ENCODE data around the gene LLGL1. TPM values are rescaled to one million over a fixed set of nuclear protein-coding genes. Genes with fewer than 3 reads are reported as not detected.

The LLGL1 gene
- total RNA-seq, 2 donors from 2014 or later = 6.6 to 11.4 TPM

DNA sequence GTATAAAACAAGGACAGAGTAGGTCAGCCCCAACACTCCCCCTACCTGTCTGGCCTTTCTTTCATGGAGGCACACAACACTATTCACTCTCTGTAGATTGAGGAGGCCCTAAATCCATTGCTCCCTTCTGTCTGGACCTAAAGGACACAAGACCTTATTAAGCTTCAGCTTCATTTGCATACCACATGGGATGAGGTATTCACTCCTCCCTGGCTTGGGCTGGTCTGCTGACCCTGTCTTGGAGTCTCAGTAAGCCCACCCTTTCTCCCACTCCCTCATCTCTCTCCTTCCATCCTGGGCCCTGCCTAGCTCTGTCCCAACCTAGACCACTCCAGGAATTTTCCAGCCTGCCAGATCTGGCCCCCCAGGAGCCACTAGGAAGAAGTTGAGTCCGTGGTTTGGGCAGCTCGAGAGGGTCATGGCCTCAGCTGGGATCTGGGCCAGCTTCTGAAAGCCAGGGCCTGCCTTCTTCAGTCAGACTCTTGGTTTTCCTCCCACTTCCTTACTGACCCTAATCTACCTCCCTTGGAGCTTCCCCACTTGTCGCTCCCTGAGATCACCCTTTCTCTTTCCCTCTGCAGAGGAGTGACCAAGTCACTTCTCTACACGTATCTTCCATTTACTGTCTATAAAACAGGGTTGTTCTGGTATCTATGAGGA lies 6.5 kb upstream of the LLGL1 start:
- Histone ChIP-seq H3K9me3 (no peaks in the 10 kb centered on the region), H3K27ac (no peak overlapping the region), H3K4me3 (no peak overlapping the region), H3K27me3 (no peaks in the 10 kb centered on the region), H3K4me1 (no peaks in the 10 kb centered on the region), H3K36me3 (replicated peaks in 1 of 2; ENCODE audit: insufficient read depth in 1 of 2, low read depth in 2 of 2) (no peaks in the 10 kb centered on the region)
- 41 to 56% methylated on average over 4 of the region's 4 CpGs for WGBS, 2 donors
- ATAC-seq = peak; percentile 39
- peak in 2 of 4 donors; percentile 27 to 38 for DNase-seq
- TF ChIP-seq CTCF (IDR thresholded peaks at IDR 0.05) = no peak
- no peak for TF ChIP-seq POLR2A (IDR thresholded peaks at IDR 0.05)
- intact Hi-C loops (cut with DNase I) = no loop called here

DNA sequence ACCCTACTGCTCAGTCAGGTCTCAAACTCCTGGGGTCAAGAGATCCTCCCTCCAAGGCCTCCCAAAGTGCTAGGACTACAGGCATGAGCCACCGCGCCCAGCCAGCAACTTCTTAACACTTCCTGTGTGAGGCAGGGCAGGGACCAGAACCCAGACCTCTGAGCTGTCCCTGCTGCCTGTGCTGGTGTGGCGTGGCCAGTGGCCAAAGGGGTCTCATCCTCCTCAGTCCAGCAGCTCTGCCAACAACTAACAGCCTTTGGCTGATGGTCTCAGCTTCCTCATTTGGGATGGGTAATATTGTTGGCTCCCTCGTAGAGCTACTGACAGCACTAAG lies 1.4 kb upstream of the LLGL1 start:
- TF ChIP-seq CTCF (IDR thresholded peaks at IDR 0.05) = no peak
- TF ChIP-seq POLR2A (IDR thresholded peaks at IDR 0.05) = no peak
- Histone ChIP-seq H3K36me3 (replicated peaks in 1 of 2; ENCODE audit: insufficient read depth in 1 of 2, low read depth in 2 of 2) (no peaks in the 10 kb centered on the region), H3K4me1 (peaks cover 14% of the 10 kb centered on the region), H3K27ac (no peak overlapping the region), H3K27me3 (no peaks in the 10 kb centered on the region), H3K9me3 (no peaks in the 10 kb centered on the region), H3K4me3 (no peak overlapping the region)
- ATAC-seq (no peak), DNase-seq (no peak)
- 90 to 100% methylated on average over 2 to 4 of the region's 4 CpGs for WGBS, 2 donors
- intact Hi-C loops (cut with DNase I) = no loop called here

GRCh38 chr17:18224387-18225120 lies 881 bp upstream of the LLGL1 start:
- TF ChIP-seq CTCF (IDR thresholded peaks at IDR 0.05) (no peak), POLR2A (IDR thresholded peaks at IDR 0.05) (no peak)
- Histone ChIP-seq H3K36me3 (replicated peaks in 1 of 2; ENCODE audit: insufficient read depth in 1 of 2, low read depth in 2 of 2) (no peaks in the 10 kb centered on the region), H3K4me3 (no peak overlapping the region), H3K27me3 (no peaks in the 10 kb centered on the region), H3K27ac (peak overlapping the region in 1 of 4 donors; percentile 27), H3K9me3 (no peaks in the 10 kb centered on the region), H3K4me1 (peaks cover 14% of the 10 kb centered on the region)
- intact Hi-C loops (cut with DNase I) = no loop called here
- DNase-seq = peak in 1 of 4 donors; percentile 34
- ATAC-seq = no peak
- 49 to 53% methylated on average over 11 to 23 of the region's 23 CpGs for WGBS, 2 donors

- DNase-seq (no peak), ATAC-seq (peak; percentile 14)
- Histone ChIP-seq H3K9me3 (no peaks in the 10 kb centered on the region), H3K27ac (no peak overlapping the region), H3K4me1 (peaks cover 14% of the 10 kb centered on the region), H3K4me3 (peak overlapping the region; percentile 21 to 41), H3K36me3 (replicated peaks in 1 of 2; ENCODE audit: insufficient read depth in 1 of 2, low read depth in 2 of 2) (no peaks in the 10 kb centered on the region), H3K27me3 (no peaks in the 10 kb centered on the region)
- intact Hi-C loops (cut with DNase I) = no loop called here
- TF ChIP-seq POLR2A (IDR thresholded peaks at IDR 0.05) (no peak), CTCF (IDR thresholded peaks at IDR 0.05) (no peak)
- WGBS, 2 donors = 0% methylated on average over 6 to 36 of the region's 57 CpGs
Observed at GRCh38 chr17:18225642-18226283, 328 bp downstream of the LLGL1 start.

All from body of pancreas (tissue), 4 donors.